Adrenal gland (tissue), 12 donors: ENCODE results near the gene C6orf120. TPM values are rescaled to one million over a fixed set of nuclear protein-coding genes. Genes with fewer than 3 reads are reported as not detected.

ENCODE experiments used
- DNase-seq, 7 donors: peaks; one replicate each; pipeline ENCODE4 v3.0.0-alpha.2; 2019 to 2020
- H3K27ac ChIP-seq, 5 donors: fragments of 200-600 bp; sonication (generic) in 4 of 5; 1 replicate in 3 of 5; 2 replicates in 2 of 5; pipeline versions ENCODE4 v1.5.1 to v1.8.0; 2016 to 2020; ENCODE audit warnings: mild to moderate bottlenecking in 1 of 5
- H3K27me3 ChIP-seq: fragments of 200-600 bp; 2 replicates; pipeline ENCODE4 v1.8.0; 2021
- H3K36me3 ChIP-seq, 2 donors: fragments of 200-600 bp; replicated peaks in 1 of 2; 1 replicate in 1 of 2; 2 replicates in 1 of 2; pipeline versions ENCODE4 v1.5.1 to v1.8.0; 2018 to 2022
- H3K4me1 ChIP-seq, 2 donors: fragments of 200-600 bp; replicated peaks in 1 of 2; 1 replicate in 1 of 2; 2 replicates in 1 of 2; pipeline versions ENCODE4 v1.5.1 to v1.8.0; 2018 to 2021
- H3K4me3 ChIP-seq, 4 donors: fragments of 200-600 bp; sonication (generic) in 3 of 4; one replicate each; pipeline ENCODE4 v1.5.1; 2016 to 2018
- H3K9me3 ChIP-seq, 3 donors: fragments of 200-600 bp; sonication (generic) in 1 of 3; replicated peaks in 1 of 3; 1 replicate in 2 of 3; 2 replicates in 1 of 3; pipeline versions ENCODE4 v1.5.1 to v1.8.0; 2016 to 2021
- CTCF ChIP-seq, 6 experiments: fragments of 450-650 bp in 4 of 6; fragments of 200-600 bp in 2 of 6; sonication (generic) in 1 of 6; IDR thresholded peaks; 1 replicate in 5 of 6; 2 replicates in 1 of 6; pipeline versions ENCODE4 v1.5.1 to v1.8.0; 2016 to 2021; ENCODE audit warnings: antibody characterized with exemption in 6 of 6, mild to moderate bottlenecking in 2 of 6, moderate library complexity in 1 of 6
- POLR2A ChIP-seq, 2 donors: fragments of 450-650 bp; IDR thresholded peaks; one replicate each; pipeline ENCODE4 v1.6.1; 2017; ENCODE audit warnings: antibody characterized with exemption in 2 of 2, mild to moderate bottlenecking in 2 of 2, moderate library complexity in 1 of 2
- WGBS, 4 donors: extraction: QIAGEN DNeasy Blood & Tissue Kit in 2 of 4; methylation state at CpG; one replicate each; pipeline versions ENCODE4 v1.1.5 to v1.1.7; 2013 to 2017; 5-methylcytosine and 5-hydroxymethylcytosine counted together
- intact Hi-C, 2 donors: fragments of 100-400 bp; cut with DNase I; formaldehyde crosslinking; loops; one replicate each; pipeline versions ENCODE4 v1.14.1 to v1.15.0; 2022 to 2023
- polyA plus RNA-seq, 3 donors: library from polyadenylated mRNA; stranded (reverse); fragments of 200-250 nt in 2 of 3; fragments of 350-450 nt in 1 of 3; fragmentation: Illumina TruSeq in 1 of 3; extraction: RNeasy Lipid Tissue Mini Kit (QIAGEN cat#74804) in 1 of 3; gene quantifications; one replicate each; pipeline ENCODE4 v1.2.3, GENCODE V29; 2013 to 2014
- total RNA-seq, 9 donors: library from RNA; depleted of rRNA in 4 of 9; stranded (reverse); fragments of >200 nt in 4 of 9; fragments of 120-200 nt in 1 of 9; fragmentation: NEBNext Ultra II Directional in 1 of 9; extraction: Animal tissue kit (Norgen Biotek cat#: 25700) in 1 of 9; gene quantifications; one replicate each; pipeline versions ENCODE4 v1.1.0 to v1.2.4, GENCODE V29; 2013 to 2023
- donor health status: healthy with polysubstance abuse.
- donor health status: Bipolar disorder and iron deficiency.
- donor health status: DM: yes; HTN: yes; CAD: no.
- donor health status: DM: no; HTN: no; CAD: no.
- donor health status: DM: no; HTN: no; CAD: no.
- donor health status: DM: yes; HTN: yes; CAD: no.

The C6orf120 gene
- total and polyA plus RNA-seq, 12 donors: 5.0 to 59.9 (median 40.5) TPM

DNA sequence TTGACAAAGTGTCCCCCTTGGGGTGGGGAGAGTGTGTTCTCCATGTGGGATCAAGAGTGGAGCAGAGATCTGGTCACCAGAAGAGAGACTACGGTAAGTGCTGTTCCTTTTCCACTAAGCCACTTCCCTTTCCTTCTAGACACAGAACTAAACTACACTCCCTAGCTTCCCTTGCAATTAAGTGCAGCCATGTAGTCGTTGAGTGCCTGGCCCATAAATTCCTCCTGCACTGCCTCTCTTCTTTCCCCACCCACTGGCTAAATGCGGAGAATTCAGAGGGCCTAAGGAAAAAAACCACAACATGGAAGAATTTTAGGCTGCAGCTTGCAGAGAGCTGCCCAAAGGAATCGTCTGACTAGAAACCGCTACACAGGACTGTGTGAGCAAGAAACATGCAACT lies 1.6 kb upstream of the C6orf120 start:
- no peak for TF ChIP-seq POLR2A (IDR thresholded peaks at IDR 0.05)
- TF ChIP-seq CTCF (IDR thresholded peaks at IDR 0.05): no peak
- intact Hi-C loops: no loop called here
- WGBS, 4 donors: 65 to 72% (median 67%) methylated on average over 5 of the region's 5 CpGs
- Histone ChIP-seq H3K4me1 (peaks cover 19 to 36% of the 10 kb centered on the region in 2 donors), H3K27ac (no peak overlapping the region), H3K27me3 (no peaks in the 10 kb centered on the region), H3K9me3 (no peaks in the 10 kb centered on the region), H3K4me3 (no peak overlapping the region), H3K36me3 (peaks cover 0 to 2% of the 10 kb centered on the region in 2 donors)
- DNase-seq: no peak

DNA sequence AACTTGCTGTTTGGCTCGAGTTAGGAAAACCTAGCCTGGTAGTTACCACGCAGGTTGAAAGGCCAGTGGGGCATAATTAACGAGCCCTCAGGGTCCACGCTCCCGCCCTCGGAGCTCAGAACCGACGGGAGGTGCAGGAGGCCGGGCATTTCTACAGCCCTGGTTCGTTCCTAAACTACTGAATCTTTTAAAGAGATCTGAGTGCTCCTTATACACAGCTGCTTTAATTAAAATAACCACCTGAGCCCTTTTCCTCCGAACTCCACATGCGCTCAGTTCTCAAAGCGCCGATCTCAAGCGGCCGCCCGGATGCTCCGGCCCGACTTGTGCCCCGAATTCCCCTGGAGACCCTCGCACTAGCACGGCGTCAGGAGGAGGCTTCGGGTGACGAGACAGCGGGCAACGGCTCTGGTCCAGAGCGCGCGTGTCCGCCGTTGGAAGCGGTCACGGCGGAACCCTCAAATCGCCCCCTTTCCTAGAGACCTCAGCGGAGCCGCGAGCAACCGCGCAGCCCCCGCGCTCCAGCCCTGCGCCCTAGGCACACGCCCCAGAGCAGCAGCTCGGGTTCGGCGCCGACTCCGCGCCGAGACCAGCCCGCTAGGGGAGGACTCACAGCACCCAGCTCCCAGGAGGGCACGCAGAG lies 494 bp upstream of the C6orf120 start:
- Histone ChIP-seq H3K36me3 (peaks cover 0 to 3% of the 10 kb centered on the region in 2 donors), H3K27me3 (no peaks in the 10 kb centered on the region), H3K27ac (peak overlapping the region; percentile 78 to 98 (median 88)), H3K4me3 (peak overlapping the region; percentile 44 to 89 (median 84)), H3K4me1 (peaks cover 19 to 39% of the 10 kb centered on the region in 2 donors), H3K9me3 (no peaks in the 10 kb centered on the region)
- WGBS, 4 donors: 0% methylated on average over 11 to 54 of the region's 54 CpGs
- intact Hi-C loops: no loop called here
- DNase-seq: peak in 2 of 7 donors; percentile 39 to 71
- TF ChIP-seq CTCF (IDR thresholded peaks at IDR 0.05) (peak in 1 of 6 experiments; percentile 22), POLR2A (IDR thresholded peaks at IDR 0.05) (no peak)

GRCh38 chr6:169702840-169703246 lies 917 bp downstream of the C6orf120 start:
- H3K27ac ChIP-seq: peak overlapping the region in 4 of 5 donors; percentile 82 to 98 (median 92)
- H3K36me3 ChIP-seq: peaks cover 0 to 3% of the 10 kb centered on the region in 2 donors
- DNase-seq: no peak
- H3K9me3 ChIP-seq: no peaks in the 10 kb centered on the region
- no peak for TF ChIP-seq POLR2A (IDR thresholded peaks at IDR 0.05)
- H3K4me1 ChIP-seq: peaks cover 19 to 39% of the 10 kb centered on the region in 2 donors
- H3K4me3 ChIP-seq: peak overlapping the region in 3 of 4 donors; percentile 37 to 88 (median 80)
- intact Hi-C loops: no loop called here
- no peaks in the 10 kb centered on the region for H3K27me3 ChIP-seq
- WGBS, 4 donors: 3 to 12% (median 5%) methylated on average over 4 to 22 of the region's 22 CpGs

- H3K4me3 ChIP-seq: no peak overlapping the region
- H3K9me3 ChIP-seq: no peaks in the 10 kb centered on the region
- H3K36me3 ChIP-seq: peaks cover 0 to 39% of the 10 kb centered on the region in 2 donors
- no peak for DNase-seq
- WGBS, 4 donors: 81 to 91% (median 89%) methylated on average over 2 of the region's 2 CpGs
- intact Hi-C loops: no loop called here
- H3K27ac ChIP-seq: no peak overlapping the region
- H3K4me1 ChIP-seq: peaks cover 10 to 28% of the 10 kb centered on the region in 2 donors
- TF ChIP-seq CTCF (IDR thresholded peaks at IDR 0.05) (no peak), POLR2A (IDR thresholded peaks at IDR 0.05) (no peak)
- H3K27me3 ChIP-seq: no peaks in the 10 kb centered on the region
Measured at GRCh38 chr6:169707772-169708171, 5.8 kb downstream of the C6orf120 start.

- peaks cover 0 to 50% of the 10 kb centered on the region in 2 donors for H3K36me3 ChIP-seq
- TF ChIP-seq POLR2A (IDR thresholded peaks at IDR 0.05) (no peak), CTCF (IDR thresholded peaks at IDR 0.05) (no peak)
- intact Hi-C loops: no loop called here
- H3K4me1 ChIP-seq: peaks cover 0 to 13% of the 10 kb centered on the region in 2 donors
- no peaks in the 10 kb centered on the region for H3K27me3 ChIP-seq
- H3K9me3 ChIP-seq: no peaks in the 10 kb centered on the region
- DNase-seq: no peak
- no peak overlapping the region for H3K27ac ChIP-seq
- H3K4me3 ChIP-seq: no peak overlapping the region
Measured at GRCh38 chr6:169709293-169709692, 7.4 kb downstream of the C6orf120 start.
